Lower leg skin (tissue), 4 donors: ENCODE measurements around the gene PAIP1. TPM values are rescaled to one million over a fixed set of nuclear protein-coding genes. Genes with fewer than 3 reads are reported as not detected.
"Not testable (repeated sequence)": the region's sequence is repeated elsewhere in the genome, so short reads cannot be mapped to it uniquely, and the experiment has no call there.

ENCODE experiments used
- DNase-seq, 2 donors: peaks; one replicate each; pipeline ENCODE4 v3.0.0-alpha.2; 2019; ENCODE audit warnings: low spot score in 2 of 2
- H3K4me3 ChIP-seq: fragments of 200-600 bp; sonication (generic); 2 replicates; pipeline ENCODE4 v1.5.1; 2017; ENCODE audit warnings: mild to moderate bottlenecking, low read depth; ENCODE audit not compliant: poor library complexity, severe bottlenecking
- POLR2A ChIP-seq, 2 donors: fragments of 450-650 bp; IDR thresholded peaks; one replicate each; pipeline ENCODE4 v1.6.1; 2016 to 2017; ENCODE audit warnings: antibody characterized with exemption in 2 of 2, mild to moderate bottlenecking in 1 of 2, moderate library complexity in 1 of 2
- WGBS, 2 donors: methylation state at CpG; one replicate each; pipeline ENCODE4 v1.1.5; 2018; 5-methylcytosine and 5-hydroxymethylcytosine counted together
- intact Hi-C: fragments of 100-400 bp; cut with DNase I; formaldehyde crosslinking; loops from one replicate; pipeline ENCODE4 v1.15.0; 2023; ENCODE audit warnings: low total_unique reads
- total RNA-seq, 4 donors: library from RNA; depleted of rRNA; stranded (reverse); fragments of >200 nt; gene quantifications; one replicate each; pipeline ENCODE4 v1.1.0, GENCODE V29; 2016
- TF ChIP-seq, protein P1 (sequence below), 3 donors: fragments of 450-650 bp; IDR thresholded peaks; one replicate each; pipeline ENCODE4 v1.5.1; 2016; ENCODE audit warnings: antibody characterized with exemption in 3 of 3, mild to moderate bottlenecking in 3 of 3, moderate library complexity in 2 of 3

The PAIP1 gene
- total RNA-seq, 4 donors from 2014 or later, result 40.5 to 65.4 (median 50.5) TPM

GRCh38 chr5:43520615-43521014 is 36.3 kb downstream of the PAIP1 start:
- DNase-seq, result no peak
- H3K4me3 ChIP-seq, result no peak overlapping the region
- intact Hi-C loops, result no loop called here
- 94 to 95% methylated on average over 1 of the region's 1 CpG for WGBS, 2 donors
- TF ChIP-seq POLR2A (IDR thresholded peaks at IDR 0.05), result no peak
- TF ChIP-seq, protein P1, sequence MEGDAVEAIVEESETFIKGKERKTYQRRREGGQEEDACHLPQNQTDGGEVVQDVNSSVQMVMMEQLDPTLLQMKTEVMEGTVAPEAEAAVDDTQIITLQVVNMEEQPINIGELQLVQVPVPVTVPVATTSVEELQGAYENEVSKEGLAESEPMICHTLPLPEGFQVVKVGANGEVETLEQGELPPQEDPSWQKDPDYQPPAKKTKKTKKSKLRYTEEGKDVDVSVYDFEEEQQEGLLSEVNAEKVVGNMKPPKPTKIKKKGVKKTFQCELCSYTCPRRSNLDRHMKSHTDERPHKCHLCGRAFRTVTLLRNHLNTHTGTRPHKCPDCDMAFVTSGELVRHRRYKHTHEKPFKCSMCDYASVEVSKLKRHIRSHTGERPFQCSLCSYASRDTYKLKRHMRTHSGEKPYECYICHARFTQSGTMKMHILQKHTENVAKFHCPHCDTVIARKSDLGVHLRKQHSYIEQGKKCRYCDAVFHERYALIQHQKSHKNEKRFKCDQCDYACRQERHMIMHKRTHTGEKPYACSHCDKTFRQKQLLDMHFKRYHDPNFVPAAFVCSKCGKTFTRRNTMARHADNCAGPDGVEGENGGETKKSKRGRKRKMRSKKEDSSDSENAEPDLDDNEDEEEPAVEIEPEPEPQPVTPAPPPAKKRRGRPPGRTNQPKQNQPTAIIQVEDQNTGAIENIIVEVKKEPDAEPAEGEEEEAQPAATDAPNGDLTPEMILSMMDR (IDR thresholded peaks at IDR 0.05), result no peak

DNA sequence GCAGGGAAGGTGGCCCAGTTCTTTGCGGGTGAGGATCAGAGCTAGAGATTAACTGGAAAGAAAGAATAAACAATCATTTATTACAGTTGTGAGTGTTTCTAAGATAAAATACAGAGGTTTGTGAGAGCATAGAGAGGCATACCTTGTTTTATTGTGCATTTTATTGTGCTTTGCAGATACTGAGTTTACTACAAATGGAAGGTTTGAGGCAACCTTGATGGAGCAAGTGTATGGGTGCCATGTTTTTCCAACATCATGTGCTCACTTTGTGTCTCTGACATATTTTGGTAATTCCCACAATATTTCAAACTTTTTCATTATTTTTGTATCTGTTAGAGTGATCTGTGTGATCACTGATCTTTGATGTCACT is 41.2 kb downstream of the PAIP1 start:
- TF ChIP-seq, protein P1 (IDR thresholded peaks at IDR 0.05), result no peak
- TF ChIP-seq POLR2A (IDR thresholded peaks at IDR 0.05), result no peak

GRCh38 chr5:43514816-43515677 is 41.8 kb downstream of the PAIP1 start, which contains the start of gene C5orf34:
C5orf34 (minus strand) TSS chr5:43515148; CDS start chr5:43509339, 5,809 bp downstream.
- TF ChIP-seq POLR2A (IDR thresholded peaks at IDR 0.05), result no peak
- TF ChIP-seq, protein P1 (IDR thresholded peaks at IDR 0.05), result no peak
- WGBS, 2 donors, result 0 to 1% methylated on average over 35 of the region's 35 CpGs
- peak; percentile 97 to 99 for DNase-seq
- H3K4me3 ChIP-seq, result peak within 1 kb of the TSS; percentile 54
- intact Hi-C loops, result no loop called here

More for the DNA sequence above, 41.2 kb downstream of the PAIP1 start:
- no peak for DNase-seq
- H3K4me3 ChIP-seq, result peak overlapping the region; percentile 54
- 38% methylated on average over 1 of the region's 1 CpG for WGBS, 2 donors
- intact Hi-C loops, result no loop called here

GRCh38 chr5:43514471-43514815 is 42.4 kb downstream of the PAIP1 start:
- intact Hi-C loops, result no loop called here
- peak overlapping the region; percentile 54 for H3K4me3 ChIP-seq
- TF ChIP-seq, protein P1 (IDR thresholded peaks at IDR 0.05), result no peak
- TF ChIP-seq POLR2A (IDR thresholded peaks at IDR 0.05), result no peak
- no peak for DNase-seq
- 0 to 2% methylated on average over 6 of the region's 6 CpGs for WGBS, 2 donors

- TF ChIP-seq POLR2A (IDR thresholded peaks at IDR 0.05), result no peak
- TF ChIP-seq, protein P1 (IDR thresholded peaks at IDR 0.05), result no peak
- 21 to 25% methylated on average over 4 of the region's 4 CpGs for WGBS, 2 donors
- H3K4me3 ChIP-seq, result peak overlapping the region; percentile 54
- intact Hi-C loops, result no loop called here
- no peak for DNase-seq
Measured at GRCh38 chr5:43514025-43514424, 42.9 kb downstream of the PAIP1 start.

- 81 to 98% methylated on average over 9 to 12 of the region's 36 CpGs for WGBS, 2 donors
- H3K4me3 ChIP-seq, DNase-seq, intact Hi-C loops: not testable (repeated sequence)
Measured at GRCh38 chr5:43511062-43511461, 45.8 kb downstream of the PAIP1 start.
